Ureter (tissue), 1 donor: Measurements from ENCODE around the gene TRAPPC2. TPM values are rescaled to one million over a fixed set of nuclear protein-coding genes. Genes with fewer than 3 reads are reported as not detected.

ENCODE experiments used
- DNase-seq: peaks from one replicate; pipeline ENCODE4 v3.0.0-alpha.2; 2020; ENCODE audit warnings: low spot score
- total RNA-seq: library from RNA; stranded (reverse); gene quantifications from one replicate; pipeline ENCODE4 v1.2.4, GENCODE V29; 2023
- donor health status: DM: yes; HTN: yes; CAD: no.

The TRAPPC2 gene
- 17.4 TPM for total RNA-seq

GRCh38 chrX:13734278-13735172 lies at the start of gene TRAPPC2, which contains the start of gene OFD1:
Gene TRAPPC2, minus strand, starts transcription at chrX:13734620. Its CDS starts 14,657 bp downstream, at chrX:13719963.
Gene OFD1, plus strand, starts transcription at chrX:13734748. Its CDS starts 324 bp downstream, at chrX:13735072.
- peak; percentile 94 for DNase-seq

GRCh38 chrX:13780868-13781427 lies 46.5 kb upstream of the TRAPPC2 start:
- DNase-seq = no peak

- no peak for DNase-seq
Measured at GRCh38 chrX:13778916-13779315, 44.5 kb upstream of the TRAPPC2 start.

- DNase-seq = no peak
Measured at GRCh38 chrX:13776387-13776786, 42.0 kb upstream of the TRAPPC2 start.

GRCh38 chrX:13775837-13776236 lies 41.4 kb upstream of the TRAPPC2 start:
- no peak for DNase-seq

- no peak for DNase-seq
Measured at GRCh38 chrX:13774696-13775095, 40.3 kb upstream of the TRAPPC2 start.

GRCh38 chrX:13770013-13770535 lies 35.7 kb upstream of the TRAPPC2 start:
- no peak for DNase-seq

GRCh38 chrX:13768939-13769338 lies 34.5 kb upstream of the TRAPPC2 start:
- DNase-seq = no peak

GRCh38 chrX:13764765-13765164 lies 30.3 kb upstream of the TRAPPC2 start:
- DNase-seq = no peak

- DNase-seq = no peak
Measured at GRCh38 chrX:13764281-13764680, 29.9 kb upstream of the TRAPPC2 start.

GRCh38 chrX:13763489-13763888 lies 29.1 kb upstream of the TRAPPC2 start:
- no peak for DNase-seq

- no peak for DNase-seq
Measured at GRCh38 chrX:13761606-13762414, 27.4 kb upstream of the TRAPPC2 start.

GRCh38 chrX:13760426-13760825 lies 26.0 kb upstream of the TRAPPC2 start:
- DNase-seq = no peak

- no peak for DNase-seq
Measured at GRCh38 chrX:13759152-13759718, 24.8 kb upstream of the TRAPPC2 start.

- no peak for DNase-seq
Measured at GRCh38 chrX:13756381-13756780, 22.0 kb upstream of the TRAPPC2 start.

- DNase-seq = no peak
Measured at GRCh38 chrX:13755254-13755653, 20.8 kb upstream of the TRAPPC2 start.

GRCh38 chrX:13754765-13755164 lies 20.3 kb upstream of the TRAPPC2 start:
- no peak for DNase-seq

GRCh38 chrX:13752646-13753045 lies 18.2 kb upstream of the TRAPPC2 start:
- DNase-seq = no peak

- no peak for DNase-seq
Measured at GRCh38 chrX:13752141-13752540, 17.7 kb upstream of the TRAPPC2 start.

GRCh38 chrX:13750812-13751211 lies 16.4 kb upstream of the TRAPPC2 start:
- DNase-seq = no peak

- DNase-seq = no peak
Measured at GRCh38 chrX:13750204-13750603, 15.8 kb upstream of the TRAPPC2 start.

- DNase-seq = no peak
Measured at GRCh38 chrX:13748486-13748885, 14.1 kb upstream of the TRAPPC2 start.
